ENCODE data around the gene SRPK1. TPM values are rescaled to one million over a fixed set of nuclear protein-coding genes. Genes with fewer than 3 reads are reported as not detected.

SRPK1 gene
- total and polyA plus RNA-seq, 2 of the 13 experiments (the other 11 are each of a cell fraction or from before 2014, with no cell fraction given) = 56.4 to 142 TPM

DNA sequence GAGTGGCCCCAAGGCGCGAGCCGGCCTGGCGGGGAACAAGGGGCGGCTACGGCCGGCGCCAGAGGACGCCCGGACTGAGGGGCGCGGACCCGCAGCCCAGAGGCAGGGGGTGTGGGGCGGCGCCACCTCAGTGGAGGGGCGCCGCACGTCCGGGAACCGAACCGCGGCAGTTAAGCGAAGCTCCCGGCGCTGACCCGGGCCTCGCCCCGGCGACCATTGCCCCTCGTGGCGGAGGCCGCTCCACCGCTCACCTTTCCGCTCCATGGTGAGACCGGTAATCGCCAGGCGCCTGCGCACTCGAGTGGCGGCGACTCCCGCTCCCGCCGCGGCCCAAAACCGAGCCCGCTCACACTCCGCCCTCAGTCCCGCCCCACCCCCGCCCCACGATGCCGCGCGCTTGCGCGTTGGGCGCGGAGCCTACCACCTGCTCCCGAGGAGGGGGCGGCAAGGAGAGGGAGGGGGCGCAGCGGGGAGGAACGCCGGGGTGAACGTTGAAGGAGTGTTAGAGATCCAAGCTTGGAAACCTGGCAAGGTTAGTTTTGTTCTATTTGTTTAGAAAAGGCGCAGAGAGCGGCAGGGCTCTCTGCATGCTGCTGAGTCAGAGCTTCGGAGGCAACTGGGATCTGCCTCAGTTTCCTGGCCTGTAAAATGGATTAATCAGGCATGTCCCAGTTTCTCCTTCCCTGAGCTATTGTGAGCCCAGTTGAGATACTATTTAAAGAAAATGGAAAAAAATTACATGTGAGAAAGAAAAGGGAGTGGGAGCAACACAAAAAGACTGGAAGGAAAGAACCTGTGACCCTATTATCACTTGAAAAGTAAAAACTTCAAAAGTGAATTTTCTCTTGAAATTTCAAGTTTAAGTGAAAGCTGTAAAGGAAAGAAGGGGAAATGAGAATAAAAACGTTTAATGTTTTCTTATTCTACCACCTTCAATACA is at the start of gene SRPK1 (continued):
- TF ChIP-seq AKNA (CRISPR knock-in tag; IDR thresholded peaks at IDR 0.05; ENCODE audit: borderline replicate concordance) (no peak), POGZ (CRISPR knock-in tag; IDR thresholded peaks at IDR 0.05) (peak; percentile 86), MLLT10 (CRISPR knock-in tag; IDR thresholded peaks at IDR 0.05) (no peak), SP1 (IDR thresholded peaks at IDR 0.05) (no peak), SP1 (CRISPR knock-in tag; IDR thresholded peaks at IDR 0.05) (peak; percentile 61; the same call in 1 of the 2 replicates), HNF4A (CRISPR knock-in tag; IDR thresholded peaks at IDR 0.05) (peak; percentile 12; the same call in 1 of the 2 replicates), SAFB2 (CRISPR knock-in tag; IDR thresholded peaks at IDR 0.05; ENCODE audit: borderline replicate concordance, low read depth) (peak; percentile 89), SMAD3 (CRISPR knock-in tag; IDR thresholded peaks at IDR 0.05) (no peak; the same call in 1 of the 2 replicates), CHCHD3 (CRISPR knock-in tag; IDR thresholded peaks at IDR 0.05) (peak; percentile 86; the same call in 1 of the 2 replicates), KLF11 (CRISPR knock-in tag; IDR thresholded peaks at IDR 0.05) (peak; percentile 82; the same call in 1 of the 2 replicates), NFRKB (IDR thresholded peaks at IDR 0.05) (no peak), MAFF (IDR thresholded peaks at IDR 0.05; ENCODE audit: low read depth, low read length) (peak; percentile 42; the same call in 1 of the 2 replicates), TP53 (CRISPR knock-in tag; conservative IDR thresholded peaks at IDR 0.05) (no peak), FOXA1 (IDR thresholded peaks at IDR 0.05) (no peak), FOXA1 (CRISPR knock-in tag; IDR thresholded peaks at IDR 0.05) (0 out of 2 replicates have a peak, but pooled peaks have one; percentile 4), TCF12 (IDR thresholded peaks at IDR 0.05) (no peak), TCF12 (CRISPR knock-in tag; IDR thresholded peaks at IDR 0.05) (peak; percentile 88; the same call in 1 of the 2 replicates), IKZF5 (CRISPR knock-in tag; IDR thresholded peaks at IDR 0.05) (peak; percentile 85), CTCF (CRISPR knock-in tag; IDR thresholded peaks at IDR 0.05) (peak; percentile 16; the same call in 1 of the 2 replicates)
- TF ChIP-seq, protein P1, sequence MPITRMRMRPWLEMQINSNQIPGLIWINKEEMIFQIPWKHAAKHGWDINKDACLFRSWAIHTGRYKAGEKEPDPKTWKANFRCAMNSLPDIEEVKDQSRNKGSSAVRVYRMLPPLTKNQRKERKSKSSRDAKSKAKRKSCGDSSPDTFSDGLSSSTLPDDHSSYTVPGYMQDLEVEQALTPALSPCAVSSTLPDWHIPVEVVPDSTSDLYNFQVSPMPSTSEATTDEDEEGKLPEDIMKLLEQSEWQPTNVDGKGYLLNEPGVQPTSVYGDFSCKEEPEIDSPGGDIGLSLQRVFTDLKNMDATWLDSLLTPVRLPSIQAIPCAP (CRISPR knock-in tag; IDR thresholded peaks at IDR 0.05; ENCODE audit: low read depth) = peak; percentile 93; the same call in 1 of the 2 replicates
- TF ChIP-seq, protein P2, sequence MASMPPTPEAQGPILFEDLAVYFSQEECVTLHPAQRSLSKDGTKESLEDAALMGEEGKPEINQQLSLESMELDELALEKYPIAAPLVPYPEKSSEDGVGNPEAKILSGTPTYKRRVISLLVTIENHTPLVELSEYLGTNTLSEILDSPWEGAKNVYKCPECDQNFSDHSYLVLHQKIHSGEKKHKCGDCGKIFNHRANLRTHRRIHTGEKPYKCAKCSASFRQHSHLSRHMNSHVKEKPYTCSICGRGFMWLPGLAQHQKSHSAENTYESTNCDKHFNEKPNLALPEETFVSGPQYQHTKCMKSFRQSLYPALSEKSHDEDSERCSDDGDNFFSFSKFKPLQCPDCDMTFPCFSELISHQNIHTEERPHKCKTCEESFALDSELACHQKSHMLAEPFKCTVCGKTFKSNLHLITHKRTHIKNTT (CRISPR knock-in tag; IDR thresholded peaks at IDR 0.05) = no peak

All from HepG2 (cell line).